ENCODE measurements around the gene NEK11.

DNA sequence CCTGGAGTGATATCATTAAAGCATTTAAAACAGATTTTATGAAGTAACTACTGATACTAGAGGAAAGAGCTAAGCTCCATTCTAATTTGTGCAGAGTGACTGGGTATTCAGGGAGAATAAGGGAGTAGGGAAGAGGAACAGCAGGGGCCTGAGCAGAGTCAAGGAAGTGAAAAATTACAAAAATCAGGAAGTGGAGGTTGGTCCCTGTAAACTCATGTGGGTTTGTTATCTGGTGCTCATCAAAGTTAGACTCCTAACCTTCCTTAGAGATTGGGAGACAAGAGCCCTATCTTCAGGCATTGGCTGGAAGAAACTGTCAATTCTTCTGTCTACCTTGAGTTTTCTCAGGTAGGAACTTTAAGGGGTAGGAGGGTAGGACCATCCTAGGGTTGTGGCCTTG lies 82.5 kb downstream of the NEK11 start:
- TF ChIP-seq, protein P1, sequence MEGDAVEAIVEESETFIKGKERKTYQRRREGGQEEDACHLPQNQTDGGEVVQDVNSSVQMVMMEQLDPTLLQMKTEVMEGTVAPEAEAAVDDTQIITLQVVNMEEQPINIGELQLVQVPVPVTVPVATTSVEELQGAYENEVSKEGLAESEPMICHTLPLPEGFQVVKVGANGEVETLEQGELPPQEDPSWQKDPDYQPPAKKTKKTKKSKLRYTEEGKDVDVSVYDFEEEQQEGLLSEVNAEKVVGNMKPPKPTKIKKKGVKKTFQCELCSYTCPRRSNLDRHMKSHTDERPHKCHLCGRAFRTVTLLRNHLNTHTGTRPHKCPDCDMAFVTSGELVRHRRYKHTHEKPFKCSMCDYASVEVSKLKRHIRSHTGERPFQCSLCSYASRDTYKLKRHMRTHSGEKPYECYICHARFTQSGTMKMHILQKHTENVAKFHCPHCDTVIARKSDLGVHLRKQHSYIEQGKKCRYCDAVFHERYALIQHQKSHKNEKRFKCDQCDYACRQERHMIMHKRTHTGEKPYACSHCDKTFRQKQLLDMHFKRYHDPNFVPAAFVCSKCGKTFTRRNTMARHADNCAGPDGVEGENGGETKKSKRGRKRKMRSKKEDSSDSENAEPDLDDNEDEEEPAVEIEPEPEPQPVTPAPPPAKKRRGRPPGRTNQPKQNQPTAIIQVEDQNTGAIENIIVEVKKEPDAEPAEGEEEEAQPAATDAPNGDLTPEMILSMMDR (IDR thresholded peaks at IDR 0.05; ENCODE audit: poor library complexity): no peak
- TF ChIP-seq EZH2phosphoT487 (IDR thresholded peaks at IDR 0.05; ENCODE audit: low read depth, severe bottlenecking, unreplicated experiment): no peak
